HepG2 (cell line): ENCODE measurements around the gene CFAP46. TPM values are rescaled to one million over a fixed set of nuclear protein-coding genes. Genes with fewer than 3 reads are reported as not detected.

Experiments
- ATAC-seq: fragments of 200-7000 bp; cut with Tn5 transposase; 3 replicates; pipeline ENCODE4 v1.9.1; 2020; ENCODE audit warnings: mild to moderate bottlenecking, moderate library complexity
- BruUV-seq: library from RNA; stranded (reverse); fragments of 400-500 nt; replicated peaks from 2 replicates; lab custom pipeline; 2021; lab: Mats Ljungman, UMichigan
- CTCF ChIA-PET: fragments of 300-600 bp; formaldehyde crosslinking; extraction: SDS; loops from one replicate; lab custom pipeline; 2021; ENCODE audit warnings: low total read pairs, inconsistent platforms, low intra/inter-chr PET ratio; lab: Yijun Ruan, JAX
- POLR2A ChIA-PET: fragments of 350-600 bp; sonication (Branson Sonifier 250); formaldehyde crosslinking; loops from one replicate; lab custom pipeline; 2020; ENCODE audit warnings: antibody characterized with exemption, inconsistent platforms; lab: Yijun Ruan, JAX
- DNase-seq: peaks from one replicate; pipeline ENCODE4 v3.0.0-alpha.2; 2015; ENCODE audit warnings: low spot score
- FAIRE-seq: peaks from 3 replicates; lab custom pipeline; 2011; peaks lifted over from hg19 to GRCh38; lab: Jason Lieb, UNC
- H2AFZ ChIP-seq: one replicate; pipeline ENCODE4 v1.6.1; 2011; ENCODE audit warnings: low read length, inconsistent platforms
- H3K27ac ChIP-seq: fragments of 300-600 bp; 3 replicates; pipeline ENCODE4 v1.8.0; 2011; ENCODE audit warnings: mixed run types, mild to moderate bottlenecking, mixed read lengths, low read length, inconsistent platforms; ENCODE audit not compliant: insufficient read depth; ENCODE audit errors: extremely low read length
- H3K27me3 ChIP-seq, 2 experiments: fragments of 200-600 bp in 1 of 2; 2 replicates in 1 of 2; 3 replicates in 1 of 2; pipeline versions ENCODE4 v1.6.0 to v1.8.0; 2011; ENCODE audit warnings: low read length in 2 of 2, mild to moderate bottlenecking in 2 of 2, moderate library complexity in 2 of 2, inconsistent platforms in 1 of 2; ENCODE audit not compliant: insufficient read depth in 2 of 2, control insufficient read depth in 1 of 2
- H3K36me3 ChIP-seq, 2 experiments: fragments of 200-600 bp in 1 of 2; replicated peaks in 1 of 2; 2 replicates in 1 of 2; 3 replicates in 1 of 2; pipeline versions ENCODE4 v1.5.1 to v1.8.0; 2011; ENCODE audit warnings: low read length in 2 of 2, inconsistent platforms in 1 of 2; ENCODE audit not compliant: insufficient read depth in 2 of 2, control insufficient read depth in 1 of 2
- H3K4me1 ChIP-seq: 2 replicates; pipeline ENCODE4 v1.5.1; 2012; ENCODE audit warnings: low read length, inconsistent platforms; ENCODE audit not compliant: insufficient read depth
- H3K4me2 ChIP-seq: 2 replicates; pipeline ENCODE4 v1.6.0; 2011; ENCODE audit warnings: low read depth, low read length, inconsistent platforms
- H3K4me3 ChIP-seq, 3 experiments: fragments of 200-600 bp in 1 of 3; sonication (generic), shearing (Covaris generic) in 1 of 3; replicated peaks in 1 of 3; 2 replicates each; pipeline ENCODE4 v1.5.1; 2011 to 2016; ENCODE audit warnings: low read length in 3 of 3, inconsistent platforms in 2 of 3, low read depth in 2 of 3, mild to moderate bottlenecking in 2 of 3, control low read depth in 1 of 3, mixed read lengths in 1 of 3; ENCODE audit not compliant: insufficient read depth in 1 of 3
- H3K79me2 ChIP-seq: one replicate; pipeline ENCODE4 v1.6.1; 2011; ENCODE audit warnings: low read length, inconsistent platforms; ENCODE audit not compliant: insufficient read depth
- H3K9ac ChIP-seq: 2 replicates; pipeline ENCODE4 v1.6.0; 2011; ENCODE audit warnings: mild to moderate bottlenecking, low read depth, low read length, inconsistent platforms; ENCODE audit not compliant: insufficient read depth
- H3K9me3 ChIP-seq: 2 replicates; pipeline ENCODE4 v1.5.1; 2012; ENCODE audit warnings: mild to moderate bottlenecking, low read length
- H4K20me1 ChIP-seq: 2 replicates; pipeline ENCODE4 v1.6.0; 2011; ENCODE audit warnings: inconsistent platforms, mild to moderate bottlenecking, low read length, moderate library complexity; ENCODE audit not compliant: insufficient read depth
- HNF1A ChIP-seq, 2 experiments: sonication (generic) in 1 of 2; formaldehyde crosslinking in 1 of 2; IDR thresholded peaks; 2 replicates each; pipeline versions ENCODE4 v1.4.0 to v1.6.1; 2016 to 2020; ENCODE audit warnings: borderline replicate concordance in 1 of 2, low read depth in 1 of 2, mild to moderate bottlenecking in 1 of 2, missing genetic modification reagents in 1 of 2
- HNF4A ChIP-seq: sonication (generic); formaldehyde crosslinking; IDR thresholded peaks from 2 replicates; pipeline ENCODE4 v1.4.0; 2020; ENCODE audit warnings: missing genetic modification reagents
- IKZF1 ChIP-seq: fragments of 450-650 bp; IDR thresholded peaks from 2 replicates; pipeline ENCODE4 v1.7.1; 2016
- NFKB2 ChIP-seq: sonication (generic); formaldehyde crosslinking; IDR thresholded peaks from 2 replicates; pipeline ENCODE4 v1.4.0; 2020; ENCODE audit warnings: missing genetic modification reagents, borderline replicate concordance
- RARA ChIP-seq: IDR thresholded peaks from 2 replicates; pipeline ENCODE4 v1.6.1; 2016; ENCODE audit warnings: missing genetic modification reagents, missing compliant biosample characterization
- SOX13 ChIP-seq, 3 experiments: fragments of 450-650 bp in 1 of 3; sonication (generic) in 1 of 3; formaldehyde crosslinking in 1 of 3; IDR thresholded peaks in 2 of 3; conservative IDR thresholded peaks in 1 of 3; 2 replicates each; pipeline versions ENCODE4 v1.5.0 to v1.6.1; 2016 to 2020; ENCODE audit warnings: antibody characterized with exemption in 1 of 3, mild to moderate bottlenecking in 1 of 3, missing compliant biosample characterization in 1 of 3, missing genetic modification reagents in 1 of 3, moderate library complexity in 1 of 3
- ZC3H4 ChIP-seq: sonication (generic); formaldehyde crosslinking; IDR thresholded peaks from 2 replicates; pipeline ENCODE4 v1.4.0; 2020; ENCODE audit warnings: missing genetic modification reagents, borderline replicate concordance
- ZNF503 ChIP-seq: sonication (generic); formaldehyde crosslinking; IDR thresholded peaks from 2 replicates; pipeline ENCODE4 v1.4.0; 2020; ENCODE audit warnings: missing genetic modification reagents
- ZNF580 ChIP-seq: IDR thresholded peaks from 2 replicates; pipeline ENCODE4 v1.6.1; 2016; ENCODE audit warnings: low read depth, borderline replicate concordance
- WGBS: methylation state at CpG from one replicate; pipeline ENCODE4 v1.1.6; 2017; ENCODE audit warnings: low lambda C conversion rate; 5-methylcytosine and 5-hydroxymethylcytosine counted together
- in situ Hi-C: cut with HindIII; loops from 2 replicates; pipeline ENCODE4 v1.10.0; 2017; ENCODE audit warnings: low pct_unique_long_range_greater_than_20kb; ENCODE audit not compliant: extremely low pct_ligation_motif_present
- intact Hi-C: fragments of 100-400 bp; cut with micrococcal nuclease; formaldehyde crosslinking; loops from one replicate; pipeline ENCODE4 v1.10.0; 2022; ENCODE audit not compliant: unreplicated experiment
- polyA plus RNA-seq, 8 experiments: library from polyadenylated mRNA; depleted of rRNA in 3 of 8; stranded (reverse) in 7 of 8; unstranded in 1 of 8; fragments of >200 nt; fragmentation: Illumina TruSeq in 4 of 8; extraction: Trizol in 4 of 8; gene quantifications; 2 replicates each; pipeline versions ENCODE4 v1.2.1 to v1.2.3, GENCODE V29; 2011 to 2016; ENCODE audit warnings: low read depth in 4 of 8, missing spikeins in 1 of 8, mixed read lengths in 1 of 8; ENCODE audit not compliant: insufficient read depth in 1 of 8
- total RNA-seq, 5 experiments: library from RNA; depleted of rRNA; stranded (reverse); fragments of >200 nt; fragmentation: Illumina TruSeq; extraction: Trizol; gene quantifications; 2 replicates each; pipeline ENCODE4 v1.2.3, GENCODE V29; 2016; ENCODE audit warnings: low read depth in 1 of 5
- TF ChIP-seq, protein P1 (sequence below): IDR thresholded peaks from 2 replicates; pipeline ENCODE4 v1.6.1; 2012; ENCODE audit warnings: inconsistent platforms
- TF ChIP-seq, protein P2 (sequence below): sonication (generic); formaldehyde crosslinking; IDR thresholded peaks from 2 replicates; pipeline ENCODE4 v1.4.0; 2020; ENCODE audit warnings: missing genetic modification reagents

CFAP46 gene
- total and polyA plus RNA-seq, 2 of the 13 experiments (the other 11 are each of a cell fraction or from before 2014, with no cell fraction given) = 0.24 to 0.84 TPM

DNA sequence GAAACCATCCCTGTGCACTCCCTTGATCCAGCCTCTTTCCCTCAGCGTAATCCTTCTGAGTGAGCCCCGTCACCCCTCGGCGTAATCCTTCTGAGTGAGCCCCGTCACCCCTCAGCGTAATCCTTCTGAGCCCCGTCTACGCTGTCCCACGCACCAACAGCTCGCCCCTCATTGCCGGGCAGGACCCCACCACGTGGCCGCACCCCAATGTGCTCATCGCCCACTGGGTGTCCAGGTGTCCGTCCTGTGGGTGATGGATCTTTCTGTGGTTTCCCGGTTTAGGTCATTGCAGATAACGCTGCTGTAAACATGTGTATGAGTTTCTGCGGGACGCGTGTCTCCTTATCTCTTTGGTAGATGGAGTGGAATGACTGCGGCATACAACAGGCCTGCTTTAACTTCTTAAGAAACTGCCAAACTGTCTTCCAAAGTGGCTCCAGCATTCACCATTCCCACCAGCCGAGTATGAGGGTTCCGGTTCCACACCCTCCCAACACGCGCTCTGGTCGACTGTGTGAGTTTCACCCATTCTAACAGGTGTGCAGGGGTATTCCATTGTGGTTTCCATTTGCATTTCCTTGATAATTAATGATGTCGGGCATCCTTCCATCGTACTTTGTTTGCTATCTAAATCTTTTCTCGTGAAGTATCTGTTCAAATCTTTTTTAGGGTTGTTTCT, 114.4 kb downstream of the CFAP46 start (continued):
- TF ChIP-seq ZNF580 (CRISPR knock-in tag) = no peak
- TF ChIP-seq HNF1A (IDR thresholded peaks at IDR 0.05; ENCODE audit: low read depth) = no peak
- TF ChIP-seq HNF1A (CRISPR knock-in tag; IDR thresholded peaks at IDR 0.05; ENCODE audit: borderline replicate concordance) = no peak
- no peak for TF ChIP-seq ZC3H4

GRCh38 chr10:132827423-132827789, 115.0 kb downstream of the CFAP46 start:
- TF ChIP-seq IKZF1 (no peak), SOX13 (IDR thresholded peaks at IDR 0.05) (no peak), SOX13 (CRISPR knock-in tag; conservative IDR thresholded peaks at IDR 0.05 in 1 of 2, IDR thresholded peaks at IDR 0.05 in 1 of 2) (0 out of 4 replicates have a peak, but pooled peaks of 1 of the 2 experiments have one; percentile 22), HNF4A (CRISPR knock-in tag) (peak; percentile 71), ZNF503 (no peak), RARA (CRISPR knock-in tag) (0 out of 2 replicates have a peak, but pooled peaks have one; percentile 20), NFKB2 (CRISPR knock-in tag) (0 out of 2 replicates have a peak, but pooled peaks have one; percentile 30)
- TF ChIP-seq, protein P1, sequence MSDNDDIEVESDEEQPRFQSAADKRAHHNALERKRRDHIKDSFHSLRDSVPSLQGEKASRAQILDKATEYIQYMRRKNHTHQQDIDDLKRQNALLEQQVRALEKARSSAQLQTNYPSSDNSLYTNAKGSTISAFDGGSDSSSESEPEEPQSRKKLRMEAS = peak; percentile 43; the same call in 1 of the 2 replicates
- TF ChIP-seq, protein P2, sequence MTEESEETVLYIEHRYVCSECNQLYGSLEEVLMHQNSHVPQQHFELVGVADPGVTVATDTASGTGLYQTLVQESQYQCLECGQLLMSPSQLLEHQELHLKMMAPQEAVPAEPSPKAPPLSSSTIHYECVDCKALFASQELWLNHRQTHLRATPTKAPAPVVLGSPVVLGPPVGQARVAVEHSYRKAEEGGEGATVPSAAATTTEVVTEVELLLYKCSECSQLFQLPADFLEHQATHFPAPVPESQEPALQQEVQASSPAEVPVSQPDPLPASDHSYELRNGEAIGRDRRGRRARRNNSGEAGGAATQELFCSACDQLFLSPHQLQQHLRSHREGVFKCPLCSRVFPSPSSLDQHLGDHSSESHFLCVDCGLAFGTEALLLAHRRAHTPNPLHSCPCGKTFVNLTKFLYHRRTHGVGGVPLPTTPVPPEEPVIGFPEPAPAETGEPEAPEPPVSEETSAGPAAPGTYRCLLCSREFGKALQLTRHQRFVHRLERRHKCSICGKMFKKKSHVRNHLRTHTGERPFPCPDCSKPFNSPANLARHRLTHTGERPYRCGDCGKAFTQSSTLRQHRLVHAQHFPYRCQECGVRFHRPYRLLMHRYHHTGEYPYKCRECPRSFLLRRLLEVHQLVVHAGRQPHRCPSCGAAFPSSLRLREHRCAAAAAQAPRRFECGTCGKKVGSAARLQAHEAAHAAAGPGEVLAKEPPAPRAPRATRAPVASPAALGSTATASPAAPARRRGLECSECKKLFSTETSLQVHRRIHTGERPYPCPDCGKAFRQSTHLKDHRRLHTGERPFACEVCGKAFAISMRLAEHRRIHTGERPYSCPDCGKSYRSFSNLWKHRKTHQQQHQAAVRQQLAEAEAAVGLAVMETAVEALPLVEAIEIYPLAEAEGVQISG (CRISPR knock-in tag) = peak; percentile 37; the same call in 1 of the 2 replicates
- Histone ChIP-seq H3K4me3 (no peak overlapping the region; a peak in 1 of 6 replicates), H3K4me2 (0 out of 2 replicates have a peak overlapping the region, but pooled peaks have one; percentile 31), H4K20me1 (no peaks in the 10 kb centered on the region), H3K9ac (no peak overlapping the region), H3K27me3 (peaks cover 0 to 27% of the 10 kb centered on the region in 2 experiments; a peak in 3 of 5 replicates), H3K9me3 (peaks cover 29% of the 10 kb centered on the region), H2AFZ (no peak overlapping the region), H3K4me1 (peaks cover 10% of the 10 kb centered on the region), H3K36me3 (no peaks in the 10 kb centered on the region), H3K27ac (no peak overlapping the region), H3K79me2 (no peaks in the 10 kb centered on the region)
- POLR2A ChIA-PET = no interaction called here
- no TSS peak for BruUV-seq
- intact Hi-C loops (no loop called here), in situ Hi-C loops (no loop called here)
- CTCF ChIA-PET = no interaction called here
- FAIRE-seq = no peak
- peak; percentile 60; the same call in 2 of the 3 replicates for ATAC-seq
- no peak for DNase-seq
- WGBS = 33% methylated on average over 5 of the region's 13 CpGs
